Stimulated activated CD8-positive, alpha-beta memory T cell treated with anti-CD3 and anti-CD28 coated beads, Interleukin-4, amount 100 ng/mL, for 4 hours (primary cell): ENCODE results near the gene GPD2.
"Not testable (repeated sequence)": the region's sequence is repeated elsewhere in the genome, so short reads cannot be mapped to it uniquely, and the experiment has no call there.

ENCODE experiments used
- DNase-seq, 2 donors: peaks; one replicate each; pipeline ENCODE4 v3.0.0-alpha.2; 2020; ENCODE audit warnings: low read depth in 2 of 2, low spot score in 1 of 2

GPD2 gene

DNA sequence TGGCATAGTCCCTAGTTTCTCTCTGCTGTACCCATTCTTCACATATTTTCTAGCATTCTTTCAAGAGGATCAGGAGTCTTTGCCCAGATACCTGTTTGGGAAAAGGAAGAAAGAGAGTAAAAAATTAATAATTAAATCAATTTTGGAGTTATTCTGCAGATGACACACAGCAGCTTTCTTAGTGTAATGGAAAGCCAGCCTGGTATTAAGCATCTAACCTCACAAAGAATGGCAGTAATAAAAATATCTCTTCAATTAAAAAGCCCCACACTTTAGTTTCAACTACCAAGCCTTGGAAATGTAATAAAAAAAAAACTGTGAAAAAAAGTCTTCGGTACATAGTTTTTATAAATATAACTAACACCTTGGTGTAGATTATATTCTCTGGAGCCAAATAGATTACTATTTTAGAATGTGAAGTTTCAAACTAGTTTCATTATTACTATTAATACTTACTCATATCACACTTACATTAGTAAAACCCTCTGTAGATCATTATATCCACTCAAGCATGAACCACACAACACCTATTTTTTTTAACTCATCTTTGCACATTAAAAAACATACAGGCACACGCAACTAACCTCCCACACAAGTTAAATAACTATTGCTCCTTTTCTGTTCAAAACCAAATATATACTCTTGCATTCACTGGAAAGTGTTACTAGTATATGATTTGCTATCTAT lies 90.9 kb downstream of the GPD2 start:
- DNase-seq, result no peak

GRCh38 chr2:156528583-156528982 lies 92.4 kb downstream of the GPD2 start:
- not testable (repeated sequence) for DNase-seq

- DNase-seq, result no peak
Observed at GRCh38 chr2:156532989-156533388, 96.8 kb downstream of the GPD2 start.

GRCh38 chr2:156536534-156536933 lies 100.4 kb downstream of the GPD2 start:
- no peak for DNase-seq

- DNase-seq, result no peak
Observed at GRCh38 chr2:156537141-156537540, 101.0 kb downstream of the GPD2 start.

- no peak for DNase-seq
Observed at GRCh38 chr2:156538083-156538504, 101.9 kb downstream of the GPD2 start.

DNA sequence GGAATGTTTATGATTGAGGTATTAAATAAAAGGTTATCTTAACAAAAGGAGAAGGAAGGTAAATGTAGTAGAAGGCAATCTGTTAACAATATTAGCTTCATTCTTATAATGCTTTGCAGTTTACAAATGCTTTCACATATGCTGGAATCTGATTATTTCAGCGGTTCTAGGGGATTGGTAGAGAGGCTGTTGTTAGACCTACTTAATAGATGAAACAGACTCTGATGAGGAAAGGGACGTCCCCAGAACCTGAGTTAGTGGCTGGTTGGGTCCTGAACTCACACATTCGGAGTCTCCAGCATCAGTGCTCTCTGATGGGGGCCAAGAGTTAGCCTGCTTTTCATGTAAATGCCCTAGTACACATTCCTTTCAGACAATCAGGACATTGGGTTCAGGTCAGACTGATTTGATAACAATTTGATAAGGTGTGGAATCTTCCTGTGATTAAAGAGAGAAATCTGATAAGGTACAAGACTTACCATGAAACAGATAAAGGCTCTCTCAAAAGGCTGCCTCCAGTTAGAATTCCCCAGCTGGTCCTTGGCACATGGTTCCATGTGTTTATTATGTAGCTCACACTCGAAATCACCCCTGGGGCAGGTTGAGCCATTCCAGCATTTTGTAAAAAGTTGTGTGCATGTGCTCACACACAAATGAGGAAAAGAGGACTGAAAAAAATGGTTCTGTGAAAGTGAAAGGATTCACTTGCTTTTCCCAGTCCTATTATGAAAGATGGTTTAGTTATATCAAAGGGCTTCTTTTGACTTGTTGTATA lies 103.1 kb downstream of the GPD2 start:
- no peak for DNase-seq

- no peak for DNase-seq
Observed at GRCh38 chr2:156540706-156541105, 104.5 kb downstream of the GPD2 start.

GRCh38 chr2:156541229-156541628 lies 105.0 kb downstream of the GPD2 start:
- DNase-seq, result no peak

- DNase-seq, result no peak
Observed at GRCh38 chr2:156541706-156542105, 105.5 kb downstream of the GPD2 start.

DNA sequence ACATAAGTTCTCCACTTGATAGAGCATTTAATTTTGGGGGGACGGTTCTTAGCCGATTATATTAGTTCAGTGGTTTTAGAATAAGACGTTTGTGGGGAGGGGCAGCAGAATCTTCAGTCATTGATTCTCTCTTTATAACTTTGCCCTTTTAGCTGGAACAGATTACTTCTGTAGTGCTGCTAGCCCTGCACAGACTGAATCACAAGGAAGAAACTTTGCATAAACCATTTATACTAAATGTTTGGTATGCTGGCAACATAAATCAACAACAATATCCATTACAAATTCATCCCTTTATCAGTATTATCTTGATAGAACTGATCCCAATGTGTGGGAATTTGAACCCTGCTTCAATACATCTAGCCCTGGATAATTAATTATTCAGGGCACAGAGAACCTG lies 112.2 kb downstream of the GPD2 start:
- no peak for DNase-seq

GRCh38 chr2:156553714-156554442 lies 117.7 kb downstream of the GPD2 start:
- DNase-seq, result no peak

- DNase-seq, result no peak
Observed at GRCh38 chr2:156561326-156561725, 125.1 kb downstream of the GPD2 start.

- no peak for DNase-seq
Observed at GRCh38 chr2:156562124-156562523, 125.9 kb downstream of the GPD2 start.

DNA sequence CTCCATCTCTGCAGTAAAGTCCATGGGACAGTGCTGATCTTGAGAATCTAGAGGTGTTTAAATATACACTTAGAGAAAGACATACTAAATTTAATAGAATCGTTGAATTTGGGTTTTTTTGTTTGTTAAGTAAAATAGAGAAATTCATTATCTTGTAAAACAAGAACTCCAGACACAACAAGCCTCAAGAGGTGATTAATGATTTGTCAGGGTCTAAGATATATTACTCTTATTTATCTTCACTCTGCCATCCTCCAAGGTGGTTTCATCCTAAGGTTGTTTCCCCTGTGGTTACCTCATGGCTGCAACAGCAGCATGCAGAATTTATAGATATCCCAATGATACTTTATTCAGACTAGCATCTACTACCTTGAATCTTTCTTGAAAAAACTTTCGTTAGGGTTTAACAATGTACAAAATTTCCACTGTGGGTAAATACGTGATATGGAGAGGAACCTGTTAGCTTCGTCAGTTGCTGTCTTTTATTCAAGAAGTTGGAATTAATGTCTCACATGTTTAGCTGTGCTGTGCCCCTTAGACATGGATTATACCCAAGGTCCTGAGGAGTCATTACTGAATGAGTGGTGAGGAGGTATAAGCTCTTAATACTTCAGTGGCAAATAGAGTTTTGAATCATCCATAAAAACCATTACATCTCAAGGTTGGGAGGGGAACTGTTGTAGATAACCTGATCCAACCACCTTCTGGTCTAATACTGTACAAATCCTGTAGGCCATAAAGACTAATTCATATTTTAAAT lies 128.0 kb downstream of the GPD2 start:
- no peak for DNase-seq

- no peak for DNase-seq
Observed at GRCh38 chr2:156565066-156565710, 129.0 kb downstream of the GPD2 start.

GRCh38 chr2:156573710-156574109 lies 137.5 kb downstream of the GPD2 start:
- DNase-seq, result no peak

DNA sequence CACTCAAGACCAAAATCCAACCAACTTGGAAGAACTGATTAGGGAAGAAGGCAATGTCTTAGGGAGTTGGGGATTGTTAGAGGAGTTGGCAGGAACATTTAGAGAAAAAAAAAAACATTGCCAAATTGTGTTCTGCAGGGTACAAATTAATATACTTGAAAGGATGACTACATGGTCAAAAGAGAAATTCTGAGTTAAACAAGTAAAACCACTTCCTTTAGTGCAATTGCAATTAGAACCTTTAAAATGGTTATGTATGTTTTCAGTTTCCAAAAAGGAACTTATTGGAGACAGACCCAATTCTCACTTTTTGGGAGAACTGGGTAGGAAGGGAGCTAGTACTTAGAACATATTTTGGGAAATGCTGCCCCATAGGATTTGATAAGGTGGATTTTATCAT lies 137.9 kb downstream of the GPD2 start:
- DNase-seq, result no peak

- DNase-seq, result no peak
Observed at GRCh38 chr2:156576005-156576404, 139.8 kb downstream of the GPD2 start.

- no peak for DNase-seq
Observed at GRCh38 chr2:156580501-156580900, 144.3 kb downstream of the GPD2 start.

- no peak for DNase-seq
Observed at GRCh38 chr2:156581280-156581679, 145.1 kb downstream of the GPD2 start.
